T-helper 2 cell (primary cell): Measurements from ENCODE around the gene DISC1.
"Not testable (repeated sequence)": the region's sequence is repeated elsewhere in the genome, so short reads cannot be mapped to it uniquely, and the experiment has no call there.

Experiments used
- DNase-seq, 5 experiments: peaks; one replicate each; pipeline versions ENCODE4 v3.0.0 to v3.0.0-alpha.2; 2012 to 2022

The DISC1 gene

GRCh38 chr1:231705806-231706760 lies 79.5 kb downstream of the DISC1 start:
- no peak for DNase-seq

DNA sequence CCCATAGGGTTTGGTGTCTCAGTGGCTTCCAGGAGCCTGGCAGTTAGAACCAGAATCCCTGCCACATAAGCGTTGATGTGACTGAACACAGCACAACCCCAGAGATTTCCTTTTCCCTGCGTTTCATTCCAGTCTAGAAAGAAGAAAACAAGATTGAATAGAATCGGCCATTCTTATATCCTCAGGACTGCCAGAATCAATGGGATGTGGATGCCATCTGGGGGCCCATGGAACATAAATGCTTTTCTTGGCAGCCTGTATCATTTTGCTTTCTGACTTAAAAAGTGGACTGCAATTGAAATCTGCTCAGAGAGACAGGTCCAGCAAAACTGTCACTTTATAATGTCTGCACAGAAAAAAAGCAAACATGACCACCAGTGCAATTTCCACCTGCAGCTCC lies 80.3 kb downstream of the DISC1 start:
- DNase-seq: no peak

GRCh38 chr1:231707407-231707806 lies 80.8 kb downstream of the DISC1 start:
- DNase-seq: no peak

DNA sequence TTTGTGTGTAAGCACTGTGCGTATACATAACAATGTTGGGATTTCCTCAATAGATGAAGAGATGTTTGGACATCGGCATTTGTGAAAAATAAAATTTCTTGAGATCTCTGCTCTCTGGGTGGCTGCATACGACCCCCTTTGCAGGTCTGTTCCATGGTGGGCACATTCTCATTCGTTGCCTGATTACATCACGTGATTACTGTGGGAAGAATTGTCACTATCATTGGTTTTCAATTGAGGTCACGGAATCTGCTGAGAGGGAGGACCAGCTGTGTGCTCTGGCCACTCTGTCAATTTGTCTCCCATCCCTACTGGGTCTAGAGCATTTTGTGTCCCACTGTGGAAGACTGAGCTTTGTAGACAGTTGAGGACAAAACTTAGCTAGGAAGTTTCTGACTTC lies 81.8 kb downstream of the DISC1 start:
- DNase-seq: no peak

GRCh38 chr1:231714440-231714839 lies 87.8 kb downstream of the DISC1 start:
- DNase-seq: no peak

DNA sequence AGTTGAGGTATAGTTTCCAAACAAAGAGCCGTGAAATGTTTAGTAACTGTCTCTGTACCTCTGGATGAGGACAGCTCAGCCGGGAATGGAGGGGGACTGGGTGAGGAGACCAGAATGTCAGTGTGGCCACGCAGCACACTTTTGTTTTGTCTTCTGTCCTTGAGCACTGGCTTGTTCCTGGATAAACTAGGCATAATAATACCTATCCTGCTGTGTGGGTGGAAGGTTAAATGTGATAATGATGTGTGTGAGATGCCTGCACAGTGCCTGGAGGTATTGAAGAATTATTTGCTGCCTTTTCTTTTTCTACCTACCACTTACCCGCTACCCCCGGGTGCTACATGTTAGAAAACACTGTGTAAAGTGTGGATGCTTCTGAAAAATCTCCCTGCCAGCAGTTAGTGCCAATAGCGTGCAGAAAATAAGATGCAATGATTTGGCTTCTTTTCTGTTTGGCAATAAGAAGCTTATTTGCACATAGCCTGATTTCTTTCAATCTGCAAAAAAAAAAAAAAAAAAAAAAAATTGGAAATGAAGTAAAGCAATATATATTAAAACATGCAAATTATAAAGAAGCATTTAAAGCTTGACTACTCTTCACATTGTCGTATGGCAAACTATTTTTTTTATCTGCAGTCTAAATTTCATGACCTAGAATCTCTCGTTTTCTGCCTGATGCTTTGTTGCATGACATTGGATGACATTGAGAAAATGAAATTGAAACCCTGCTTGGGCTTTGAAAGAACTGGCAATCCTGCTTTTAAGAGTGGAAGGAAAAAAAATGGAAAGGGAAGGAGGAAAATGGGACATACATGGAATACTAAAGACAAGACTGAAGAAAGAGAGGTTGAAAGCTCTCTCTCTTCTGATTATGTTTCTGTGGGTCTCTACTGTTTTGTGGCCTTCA lies 89.5 kb downstream of the DISC1 start:
- DNase-seq: no peak

GRCh38 chr1:231716879-231717278 lies 90.3 kb downstream of the DISC1 start:
- DNase-seq: no peak

- DNase-seq: no peak
Measured at GRCh38 chr1:231719485-231720183, 93.0 kb downstream of the DISC1 start.

- DNase-seq: no peak
Measured at GRCh38 chr1:231720652-231721325, 94.2 kb downstream of the DISC1 start.

- no peak for DNase-seq
Measured at GRCh38 chr1:231721436-231721835, 94.8 kb downstream of the DISC1 start.

- no peak for DNase-seq
Measured at GRCh38 chr1:231722356-231722755, 95.8 kb downstream of the DISC1 start.

- no peak for DNase-seq
Measured at GRCh38 chr1:231723146-231723545, 96.6 kb downstream of the DISC1 start.

DNA sequence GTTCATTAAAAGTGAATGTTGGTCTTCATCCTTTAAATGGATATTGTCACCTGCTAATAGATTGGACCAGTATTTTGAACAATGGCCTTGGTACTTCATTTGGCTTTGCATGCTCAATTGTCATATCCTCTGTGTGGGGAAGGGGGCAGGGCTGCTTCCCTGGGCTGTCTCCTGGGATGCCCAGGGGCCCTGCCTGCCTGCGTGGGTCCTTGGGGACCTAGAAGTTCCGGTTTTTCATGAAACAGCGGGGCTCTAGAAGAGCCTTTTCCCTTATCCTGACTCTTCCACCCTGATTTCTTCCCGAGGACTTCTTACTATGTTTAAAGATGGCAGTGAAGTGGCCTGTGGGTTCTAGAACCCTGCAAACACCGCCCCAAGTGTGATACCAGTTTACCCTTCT lies 97.5 kb downstream of the DISC1 start:
- DNase-seq: no peak

- DNase-seq: peak in 1 of 5 experiments; percentile 21
Measured at GRCh38 chr1:231724876-231725647, 98.5 kb downstream of the DISC1 start.

DNA sequence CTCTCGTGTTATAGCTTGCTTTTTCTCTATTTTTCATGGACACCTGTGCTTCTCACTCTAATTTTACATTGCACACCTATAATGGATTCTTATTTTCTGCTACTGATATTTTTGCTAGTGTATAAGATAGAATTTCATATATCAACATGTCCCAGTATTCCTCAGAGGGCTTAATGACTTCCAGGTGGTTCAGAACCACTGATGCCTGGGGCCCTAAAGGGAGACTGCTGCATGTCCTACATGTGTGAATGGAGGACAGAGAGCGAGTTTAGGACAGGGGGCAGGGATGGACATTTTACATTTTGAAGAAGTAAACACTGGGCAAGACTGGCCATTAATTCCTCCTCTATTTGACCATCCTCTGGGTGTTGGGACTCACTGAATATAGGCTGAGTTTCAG lies 100.6 kb downstream of the DISC1 start:
- no peak for DNase-seq

DNA sequence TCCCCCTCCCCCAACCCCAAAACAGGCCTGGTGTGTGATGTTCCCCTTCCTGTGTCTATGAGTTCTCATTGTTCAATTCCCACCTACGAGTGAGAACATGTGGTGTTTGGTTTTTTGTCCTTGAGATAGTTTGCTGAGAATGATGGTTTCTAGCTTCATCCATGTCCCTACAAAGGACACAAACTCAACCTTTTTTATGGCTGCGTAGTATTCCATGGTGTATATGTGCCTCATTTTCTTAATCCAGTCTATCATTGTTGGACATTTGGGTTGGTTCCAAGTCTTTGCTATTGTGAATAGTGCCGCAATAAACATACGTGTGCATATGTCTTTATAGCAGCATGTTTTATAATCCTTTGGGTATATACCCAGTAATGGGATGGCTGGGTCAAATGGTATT lies 102.4 kb downstream of the DISC1 start:
- not testable (repeated sequence) for DNase-seq

DNA sequence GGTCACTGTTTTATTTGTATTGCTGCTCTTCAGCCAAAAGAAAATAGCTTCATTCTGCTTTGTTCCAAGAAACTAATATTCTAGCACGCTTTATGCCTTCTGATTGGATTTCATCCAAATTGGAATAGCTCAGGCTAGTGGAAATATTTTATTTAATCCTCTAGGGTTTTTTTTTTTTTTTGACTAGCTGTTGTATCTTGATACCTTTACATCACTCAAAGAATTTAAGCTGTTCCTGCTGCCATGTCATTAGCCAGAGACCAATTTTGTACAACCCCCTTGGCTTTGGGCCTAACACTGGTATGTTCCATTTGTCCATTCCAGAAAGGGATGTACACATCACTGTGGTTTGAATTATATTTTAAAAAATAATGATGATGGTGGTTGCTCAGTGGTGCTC lies 103.0 kb downstream of the DISC1 start:
- DNase-seq: no peak

DNA sequence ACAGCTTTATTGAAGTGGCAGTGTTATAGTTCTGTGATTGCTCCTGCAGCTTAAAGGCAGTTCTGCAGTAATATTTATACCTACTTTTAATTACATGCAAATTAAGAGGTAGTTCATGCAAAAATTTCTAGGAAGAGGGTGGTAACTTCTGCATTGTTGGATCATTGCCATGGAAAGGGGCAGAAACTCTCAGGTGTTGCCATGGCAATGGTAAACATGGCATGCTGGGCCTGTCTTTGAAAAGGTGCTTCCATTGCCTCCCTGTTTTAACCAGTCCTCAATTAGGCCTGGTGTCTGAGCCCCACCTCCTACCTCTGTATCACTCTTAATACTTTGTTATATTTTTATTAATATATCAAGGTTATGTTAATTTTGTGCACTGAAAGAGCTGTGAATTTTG lies 104.7 kb downstream of the DISC1 start:
- no peak for DNase-seq

GRCh38 chr1:231733063-231733462 lies 106.5 kb downstream of the DISC1 start:
- no peak for DNase-seq

- no peak for DNase-seq
Measured at GRCh38 chr1:231733672-231734071, 107.1 kb downstream of the DISC1 start.

DNA sequence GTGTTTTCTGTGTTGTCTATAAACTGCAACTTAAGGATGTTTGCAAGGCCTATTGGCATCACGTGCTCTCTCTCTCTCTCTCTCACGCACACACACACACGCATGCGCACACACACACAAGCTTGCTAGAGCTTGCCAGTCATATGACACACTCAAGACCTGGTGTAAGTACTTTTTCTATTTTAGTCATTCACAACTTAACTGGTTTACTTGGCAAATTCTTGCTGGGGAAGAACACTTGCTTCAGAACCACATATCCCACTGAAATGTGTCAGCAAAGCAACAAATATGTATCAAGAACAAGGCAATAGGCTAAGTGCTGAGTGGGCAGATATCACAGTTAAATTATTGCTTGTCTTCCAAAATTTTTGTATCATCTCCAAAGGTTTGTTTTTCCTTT lies 107.8 kb downstream of the DISC1 start:
- DNase-seq: peak in 1 of 5 experiments; percentile 74

DNA sequence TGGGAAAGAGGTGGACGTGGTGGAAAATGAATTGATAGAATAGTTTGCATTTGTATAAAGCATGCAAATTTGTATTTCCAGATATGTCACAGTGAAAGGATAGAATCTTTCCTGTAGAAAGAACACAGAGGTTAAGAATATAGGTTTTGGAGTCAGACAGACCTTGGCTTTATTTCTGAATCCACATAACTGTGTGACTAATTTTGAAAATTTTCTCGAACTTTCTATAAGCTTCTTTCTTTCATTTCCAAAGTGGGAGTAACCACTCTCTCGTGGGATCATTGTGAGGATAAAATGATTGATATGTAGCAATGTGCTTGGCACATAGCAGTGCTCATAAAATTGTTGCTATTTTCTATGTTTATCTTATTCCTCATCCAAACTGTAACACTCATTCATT lies 108.8 kb downstream of the DISC1 start:
- DNase-seq: no peak
